NCI-H2107 treated with DMSO at 0.1 percent for 48 hours (cell line): ENCODE data around the gene FADS3.

ENCODE experiments used
- DNase-seq: peaks from one replicate; lab custom pipeline; 2025; ENCODE audit not compliant: unreplicated experiment; lab: John Stamatoyannopoulos, UW

Gene FADS3

GRCh38 chr11:61839742-61840141 is 51.6 kb downstream of the FADS3 start:
- no peak for DNase-seq

GRCh38 chr11:61838921-61839320 is 52.4 kb downstream of the FADS3 start:
- no peak for DNase-seq

- no peak for DNase-seq
Observed at GRCh38 chr11:61838501-61838900, 52.8 kb downstream of the FADS3 start.

GRCh38 chr11:61837411-61838005 is 53.8 kb downstream of the FADS3 start:
- DNase-seq: no peak

GRCh38 chr11:61836193-61836592 is 55.2 kb downstream of the FADS3 start:
- no peak for DNase-seq

GRCh38 chr11:61834278-61835048 is 56.9 kb downstream of the FADS3 start:
- DNase-seq: peak; percentile 69

- DNase-seq: no peak
Observed at GRCh38 chr11:61833926-61834277, 57.4 kb downstream of the FADS3 start.

- DNase-seq: peak; percentile 50
Observed at GRCh38 chr11:61833471-61833870, 57.9 kb downstream of the FADS3 start.

GRCh38 chr11:61832754-61833153 is 58.6 kb downstream of the FADS3 start:
- DNase-seq: peak; percentile 30

GRCh38 chr11:61832207-61832606 is 59.1 kb downstream of the FADS3 start:
- no peak for DNase-seq

GRCh38 chr11:61830237-61831105 is 60.9 kb downstream of the FADS3 start:
- DNase-seq: no peak

- no peak for DNase-seq
Observed at GRCh38 chr11:61829806-61830205, 61.5 kb downstream of the FADS3 start.

GRCh38 chr11:61828629-61829407 is 62.5 kb downstream of the FADS3 start:
- DNase-seq: no peak

- DNase-seq: no peak
Observed at GRCh38 chr11:61828379-61828628, 63.0 kb downstream of the FADS3 start.

GRCh38 chr11:61827571-61828378 is 63.6 kb downstream of the FADS3 start, which contains the start of gene FADS2:
TSS of gene FADS2 (plus strand) at chr11:61828300. CDS start at chr11:61828391, 91 bp downstream.
- DNase-seq: peak; percentile 89

- peak; percentile 25 for DNase-seq
Observed at GRCh38 chr11:61826930-61827570, 64.3 kb downstream of the FADS3 start.
